ENCODE data around the gene AOC1.

Gene AOC1

GRCh38 chr7:150846291-150847115, 5.8 kb upstream of the AOC1 start:
- H3K36me3 Mint-ChIP-seq = peaks cover 2% of the 10 kb centered on the region
- DNase-seq (ENCODE audit: low spot score in 2 of 2) (no peak), ATAC-seq (ENCODE audit: low read depth) (no peak)
- no peak overlapping the region for H3K27ac Mint-ChIP-seq
- no peaks in the 10 kb centered on the region for H3K4me1 Mint-ChIP-seq
- H3K27me3 Mint-ChIP-seq = peaks cover 13% of the 10 kb centered on the region
- no peaks in the 10 kb centered on the region for H3K9me3 Mint-ChIP-seq
- H3K4me3 Mint-ChIP-seq = no peak overlapping the region

GRCh38 chr7:150847536-150847935, 4.8 kb upstream of the AOC1 start:
- no peaks in the 10 kb centered on the region for H3K9me3 Mint-ChIP-seq
- no peak overlapping the region for H3K4me3 Mint-ChIP-seq
- no peaks in the 10 kb centered on the region for H3K36me3 Mint-ChIP-seq
- H3K27ac Mint-ChIP-seq = no peak overlapping the region
- peaks cover 2% of the 10 kb centered on the region for H3K4me1 Mint-ChIP-seq
- DNase-seq (ENCODE audit: low spot score in 2 of 2) (no peak), ATAC-seq (ENCODE audit: low read depth) (no peak)
- peaks cover 19% of the 10 kb centered on the region for H3K27me3 Mint-ChIP-seq

- no peak for ATAC-seq (ENCODE audit: low read depth)
These were observed 4.2 kb upstream of the AOC1 start for GRCh38 chr7:150848111-150848510.

GRCh38 chr7:150848561-150849115, 3.7 kb upstream of the AOC1 start:
- H3K4me3 Mint-ChIP-seq = no peak overlapping the region
- H3K27me3 Mint-ChIP-seq = peaks cover 19% of the 10 kb centered on the region
- H3K9me3 Mint-ChIP-seq = no peaks in the 10 kb centered on the region
- H3K36me3 Mint-ChIP-seq = no peaks in the 10 kb centered on the region
- ATAC-seq (ENCODE audit: low read depth) = no peak
- no peak for DNase-seq (ENCODE audit: low spot score in 2 of 2)
- H3K27ac Mint-ChIP-seq = no peak overlapping the region
- H3K4me1 Mint-ChIP-seq = peaks cover 2% of the 10 kb centered on the region

More at GRCh38 chr7:150848111-150848510, 4.2 kb upstream of the AOC1 start:
- Mint-ChIP-seq H3K36me3 (no peaks in the 10 kb centered on the region), H3K27ac (no peak overlapping the region), H3K4me1 (peaks cover 2% of the 10 kb centered on the region), H3K27me3 (peaks cover 19% of the 10 kb centered on the region), H3K9me3 (no peaks in the 10 kb centered on the region), H3K4me3 (no peak overlapping the region)
- DNase-seq (ENCODE audit: low spot score in 2 of 2) = no peak

GRCh38 chr7:150849204-150849775, 3.0 kb upstream of the AOC1 start:
- DNase-seq (ENCODE audit: low spot score in 2 of 2) (no peak), ATAC-seq (ENCODE audit: low read depth) (no peak)
- Mint-ChIP-seq H3K27ac (no peak overlapping the region), H3K36me3 (no peaks in the 10 kb centered on the region), H3K9me3 (no peaks in the 10 kb centered on the region), H3K4me3 (no peak overlapping the region), H3K27me3 (peaks cover 23% of the 10 kb centered on the region), H3K4me1 (peaks cover 4% of the 10 kb centered on the region)

- Mint-ChIP-seq H3K27ac (no peak overlapping the region), H3K27me3 (peaks cover 24% of the 10 kb centered on the region), H3K9me3 (no peaks in the 10 kb centered on the region), H3K36me3 (no peaks in the 10 kb centered on the region), H3K4me1 (peaks cover 4% of the 10 kb centered on the region), H3K4me3 (no peak overlapping the region)
- DNase-seq (ENCODE audit: low spot score in 2 of 2) = no peak
- no peak for ATAC-seq (ENCODE audit: low read depth)
These were observed 2.0 kb upstream of the AOC1 start for GRCh38 chr7:150850273-150850672.

GRCh38 chr7:150851492-150852370, 586 bp upstream of the AOC1 start:
- H3K4me3 Mint-ChIP-seq = no peak overlapping the region
- DNase-seq (ENCODE audit: low spot score in 2 of 2) (no peak), ATAC-seq (ENCODE audit: low read depth) (no peak)
- H3K36me3 Mint-ChIP-seq = no peaks in the 10 kb centered on the region
- H3K4me1 Mint-ChIP-seq = peaks cover 4% of the 10 kb centered on the region
- no peaks in the 10 kb centered on the region for H3K9me3 Mint-ChIP-seq
- no peak overlapping the region for H3K27ac Mint-ChIP-seq
- peaks cover 30% of the 10 kb centered on the region for H3K27me3 Mint-ChIP-seq

- no peak overlapping the region for H3K4me3 Mint-ChIP-seq
- no peak for DNase-seq (ENCODE audit: low spot score in 2 of 2)
- H3K27ac Mint-ChIP-seq = no peak overlapping the region
- H3K9me3 Mint-ChIP-seq = no peaks in the 10 kb centered on the region
- H3K36me3 Mint-ChIP-seq = no peaks in the 10 kb centered on the region
- H3K27me3 Mint-ChIP-seq = peaks cover 29% of the 10 kb centered on the region
- H3K4me1 Mint-ChIP-seq = peaks cover 4% of the 10 kb centered on the region
- ATAC-seq (ENCODE audit: low read depth) = no peak
These were observed 2.0 kb downstream of the AOC1 start for GRCh38 chr7:150854066-150855000.

GRCh38 chr7:150855046-150855445, 2.7 kb downstream of the AOC1 start:
- Mint-ChIP-seq H3K4me1 (peaks cover 4% of the 10 kb centered on the region), H3K27me3 (peaks cover 24% of the 10 kb centered on the region), H3K4me3 (no peak overlapping the region), H3K27ac (no peak overlapping the region), H3K36me3 (no peaks in the 10 kb centered on the region), H3K9me3 (no peaks in the 10 kb centered on the region)
- DNase-seq (ENCODE audit: low spot score in 2 of 2) (no peak), ATAC-seq (ENCODE audit: low read depth) (no peak)

GRCh38 chr7:150855476-150856302, 3.4 kb downstream of the AOC1 start:
- no peak for ATAC-seq (ENCODE audit: low read depth)
- peaks cover 21% of the 10 kb centered on the region for H3K27me3 Mint-ChIP-seq
- no peak overlapping the region for H3K4me3 Mint-ChIP-seq
- no peaks in the 10 kb centered on the region for H3K36me3 Mint-ChIP-seq
- H3K4me1 Mint-ChIP-seq = peaks cover 4% of the 10 kb centered on the region
- no peak overlapping the region for H3K27ac Mint-ChIP-seq
- no peaks in the 10 kb centered on the region for H3K9me3 Mint-ChIP-seq
- DNase-seq (ENCODE audit: low spot score in 2 of 2) = no peak

- Mint-ChIP-seq H3K4me3 (no peak overlapping the region), H3K36me3 (no peaks in the 10 kb centered on the region), H3K9me3 (no peaks in the 10 kb centered on the region), H3K4me1 (peaks cover 4% of the 10 kb centered on the region), H3K27me3 (peaks cover 18% of the 10 kb centered on the region), H3K27ac (no peak overlapping the region)
- ATAC-seq (ENCODE audit: low read depth) = no peak
- peak in 1 of 2 donors; percentile 1 for DNase-seq (ENCODE audit: low spot score in 2 of 2)
These were observed 4.3 kb downstream of the AOC1 start for GRCh38 chr7:150856303-150857275.
